GM12878 (cell line): ENCODE measurements around the gene ATF2. TPM values are rescaled to one million over a fixed set of nuclear protein-coding genes. Genes with fewer than 3 reads are reported as not detected.
A peak's percentile ranks its signal among the peaks of the same experiment; 100 is the strongest.

Experiments
- ATAC-seq: fragments of 200-7000 bp; cut with Tn5 transposase; 3 replicates; pipeline ENCODE4 v1.9.1; 2020; ENCODE audit warnings: mild to moderate bottlenecking, moderate library complexity
- BruUV-seq: library from RNA; stranded (reverse); fragments of 400-500 nt; replicated peaks from 2 replicates; lab custom pipeline; 2021; lab: Mats Ljungman, UMichigan
- CTCF ChIA-PET: fragments of 300-600 bp; sonication (Branson Sonifier 250); formaldehyde crosslinking; extraction: SDS; loops from one replicate; lab custom pipeline; 2021; ENCODE audit warnings: inconsistent platforms; lab: Yijun Ruan, JAX
- POLR2A ChIA-PET: fragments of 350-600 bp; formaldehyde crosslinking; extraction: SDS; loops from one replicate; lab custom pipeline; 2021; ENCODE audit warnings: inconsistent platforms; lab: Charles Lee
- RAD21 ChIA-PET: fragments of 300-600 bp; sonication (Branson Sonifier 250); formaldehyde crosslinking; loops from one replicate; lab custom pipeline; 2023; ENCODE audit warnings: antibody characterized with exemption; ENCODE audit not compliant: unreplicated experiment; lab: Charles Lee
- SMC1A ChIA-PET: fragments of 300-600 bp; sonication (Branson Sonifier 250); formaldehyde crosslinking; loops from one replicate; lab custom pipeline; 2023; ENCODE audit not compliant: unreplicated experiment, uncharacterized antibody; lab: Charles Lee
- DNase-seq: peaks from one replicate; pipeline ENCODE4 v3.0.0-alpha.2; 2011; ENCODE audit warnings: low read depth, low spot score
- FAIRE-seq: peaks from 3 replicates; lab custom pipeline; 2011; peaks lifted over from hg19 to GRCh38; lab: Jason Lieb, UNC
- H2AFZ ChIP-seq: 2 replicates; pipeline ENCODE4 v1.6.0; 2011; ENCODE audit warnings: low read depth, low read length, control low read depth; ENCODE audit not compliant: control insufficient read depth
- H3K27ac ChIP-seq: 2 replicates; pipeline ENCODE4 v1.5.1; 2011; ENCODE audit warnings: control low read depth; ENCODE audit not compliant: control insufficient read depth, insufficient read depth
- H3K27me3 ChIP-seq, 2 experiments: replicated peaks in 1 of 2; 2 replicates each; pipeline versions ENCODE4 v1.6.0 to v1.6.1; 2011; ENCODE audit warnings: low read length in 1 of 2; ENCODE audit not compliant: control insufficient read depth in 2 of 2, insufficient read depth in 2 of 2
- H3K36me3 ChIP-seq, 2 experiments: 2 replicates each; pipeline ENCODE4 v1.5.1; 2011; ENCODE audit warnings: low read length in 1 of 2; ENCODE audit not compliant: control insufficient read depth in 2 of 2, insufficient read depth in 2 of 2
- H3K4me1 ChIP-seq: 2 replicates; pipeline ENCODE4 v1.6.1; 2011; ENCODE audit warnings: mild to moderate bottlenecking, low read length, moderate library complexity, mixed read lengths; ENCODE audit not compliant: control insufficient read depth, insufficient read depth
- H3K4me2 ChIP-seq: 2 replicates; pipeline ENCODE4 v1.6.0; 2011; ENCODE audit warnings: control low read depth; ENCODE audit not compliant: control insufficient read depth, insufficient read depth
- H3K4me3 ChIP-seq: fragments of 200-600 bp; sonication (generic); 2 replicates; pipeline ENCODE4 v1.5.1; 2016
- H3K79me2 ChIP-seq: 2 replicates; pipeline ENCODE4 v1.6.0; 2011; ENCODE audit warnings: low read length; ENCODE audit not compliant: control insufficient read depth, insufficient read depth
- H3K9ac ChIP-seq: 2 replicates; pipeline ENCODE4 v1.8.0; 2011; ENCODE audit warnings: low read length, control low read depth, mixed read lengths; ENCODE audit not compliant: control insufficient read depth, insufficient read depth
- H3K9me3 ChIP-seq: replicated peaks from 3 replicates; pipeline ENCODE4 v1.5.1; 2011; ENCODE audit warnings: mild to moderate bottlenecking, low read length; ENCODE audit not compliant: control insufficient read depth, insufficient read depth
- H4K20me1 ChIP-seq: 2 replicates; pipeline ENCODE4 v1.6.0; 2011; ENCODE audit not compliant: control insufficient read depth, insufficient read depth
- CTCF ChIP-seq, 3 experiments: IDR thresholded peaks in 2 of 3; conservative IDR thresholded peaks in 1 of 3; 2 replicates each; pipeline ENCODE4 v1.5.1; 2011; ENCODE audit warnings: low read depth in 3 of 3, low read length in 3 of 3, mild to moderate bottlenecking in 3 of 3, control low read depth in 2 of 3, moderate library complexity in 2 of 3, inconsistent platforms in 1 of 3, mixed read lengths in 1 of 3; ENCODE audit not compliant: control insufficient read depth in 2 of 3, insufficient read depth in 1 of 3; ENCODE audit errors: extremely low read depth in 1 of 3
- EED ChIP-seq: sonication (generic); IDR thresholded peaks from 2 replicates; pipeline ENCODE4 v1.6.1; 2016; ENCODE audit warnings: antibody characterized with exemption, low read depth
- EP300 ChIP-seq, 2 experiments: fragments of 150-350 bp in 1 of 2; IDR thresholded peaks; 2 replicates each; pipeline ENCODE4 v1.6.1; 2011 to 2012; ENCODE audit warnings: low read depth in 2 of 2, low read length in 2 of 2, borderline replicate concordance in 1 of 2, improper control_type of control experiment in 1 of 2, inconsistent platforms in 1 of 2; ENCODE audit not compliant: control insufficient read depth in 1 of 2
- FOXM1 ChIP-seq: IDR thresholded peaks from 2 replicates; pipeline ENCODE4 v1.6.1; 2012; ENCODE audit warnings: low read depth, mild to moderate bottlenecking, inconsistent platforms, low read length, moderate library complexity
- MTA2 ChIP-seq: fragments of 450-650 bp; IDR thresholded peaks from 2 replicates; pipeline ENCODE4 v1.6.1; 2016; ENCODE audit warnings: low read depth, mild to moderate bottlenecking, moderate library complexity
- NFYB ChIP-seq: IDR thresholded peaks from 2 replicates; pipeline ENCODE4 v1.6.1; 2011; ENCODE audit warnings: low read depth, mild to moderate bottlenecking, low read length, improper control_type of control experiment, moderate library complexity; ENCODE audit not compliant: insufficient read depth
- NR2C1 ChIP-seq: fragments of 450-650 bp; IDR thresholded peaks from 2 replicates; pipeline ENCODE4 v1.6.1; 2017; ENCODE audit warnings: antibody characterized with exemption, mild to moderate bottlenecking, moderate library complexity
- NR2F1 ChIP-seq: fragments of 450-650 bp; conservative IDR thresholded peaks from 2 replicates; pipeline ENCODE4 v1.6.1; 2017; ENCODE audit warnings: mild to moderate bottlenecking
- RAD21 ChIP-seq: IDR thresholded peaks from 2 replicates; pipeline ENCODE4 v1.6.1; 2011; ENCODE audit warnings: mild to moderate bottlenecking, low read depth, low read length, moderate library complexity; ENCODE audit not compliant: insufficient read depth
- TCF3 ChIP-seq: IDR thresholded peaks from 2 replicates; pipeline ENCODE4 v1.6.1; 2012; ENCODE audit warnings: low read depth, mild to moderate bottlenecking, low read length, borderline replicate concordance; ENCODE audit not compliant: insufficient read depth
- ZNF687 ChIP-seq: fragments of 450-650 bp; IDR thresholded peaks from 2 replicates; pipeline ENCODE4 v1.6.1; 2017; ENCODE audit warnings: mild to moderate bottlenecking, moderate library complexity
- WGBS: methylation state at CpG from one replicate; pipeline ENCODE4 v1.1.6; 2016; ENCODE audit warnings: low lambda C conversion rate; ENCODE audit not compliant: insufficient replicate concordance, insufficient coverage; ENCODE audit errors: missing lambda C conversion rate; 5-methylcytosine and 5-hydroxymethylcytosine counted together
- in situ Hi-C: fragments of 300-500 bp; cut with MboI; formaldehyde crosslinking; loops from 9 replicates; pipeline ENCODE4 v1.14.3; 2018; ENCODE audit warnings: mixed read lengths
- intact Hi-C: fragments of 100-400 bp; cut with micrococcal nuclease; formaldehyde crosslinking; loops from one replicate; pipeline ENCODE4 v1.14.2; 2022; ENCODE audit not compliant: unreplicated experiment
- polyA plus RNA-seq, 11 experiments: library from polyadenylated mRNA; depleted of rRNA in 4 of 11; unstranded in 6 of 11; stranded (reverse) in 5 of 11; fragments of >200 nt; fragmentation: Nextera tagmentation in 4 of 11; fragmentation: Illumina TruSeq in 1 of 11; extraction: Ambion mirVana in 4 of 11; extraction: Trizol in 1 of 11; gene quantifications; 1 replicate in 1 of 11; 2 replicates in 10 of 11; pipeline versions ENCODE4 v1.2.1 to v1.2.3, GENCODE V29; 2011 to 2016; ENCODE audit warnings: inconsistent platforms in 2 of 11, missing spikeins in 2 of 11, low read depth in 1 of 11
- total RNA-seq, 4 experiments: library from RNA; depleted of rRNA in 3 of 4; stranded (reverse); fragments of >200 nt in 3 of 4; fragmentation: Illumina TruSeq in 1 of 4; extraction: Trizol in 1 of 4; gene quantifications; 2 replicates each; pipeline versions ENCODE4 v1.2.1 to v1.2.3, GENCODE V29; 2013 to 2021
- TF ChIP-seq, protein P1 (sequence below): IDR thresholded peaks from 2 replicates; pipeline ENCODE4 v1.6.1; 2012; ENCODE audit warnings: mild to moderate bottlenecking, low read depth, low read length
- TF ChIP-seq, protein P2 (sequence below): IDR thresholded peaks from 2 replicates; pipeline ENCODE4 v1.6.1; 2012; ENCODE audit warnings: low read depth, low read length, improper control_type of control experiment

ATF2 gene
- total and polyA plus RNA-seq, 10 of the 15 experiments (the other 5 are each of a cell fraction or from before 2014, with no cell fraction given): 10.3 to 78.0 (median 36.0) TPM

- H3K27ac ChIP-seq: no peak overlapping the region
- no peak for FAIRE-seq
- H2AFZ ChIP-seq: peak overlapping the region; percentile 13; the same call in 1 of the 2 replicates
- ATAC-seq: peak; percentile 68
- SMC1A ChIA-PET: interaction anchor here (1.1 kb wide), 1 partner anchor 12 kb away, joined by 3 read pairs; no protein-coding TSS in a partner anchor
- H3K4me2 ChIP-seq: no peak overlapping the region
- in situ Hi-C loops: no loop called here
- no peak overlapping the region for H3K4me3 ChIP-seq
- no peaks in the 10 kb centered on the region for H3K79me2 ChIP-seq
- no peaks in the 10 kb centered on the region for H4K20me1 ChIP-seq
- CTCF ChIA-PET: interaction anchor here (1.7 kb wide), 1 partner anchor 150 kb away, joined by 5 read pairs; no protein-coding TSS in a partner anchor
- no peaks in the 10 kb centered on the region for H3K27me3 ChIP-seq
- H3K9me3 ChIP-seq: no peaks in the 10 kb centered on the region
- RAD21 ChIA-PET: no interaction called here
- 73% methylated on average over 5 of the region's 5 CpGs for WGBS
- POLR2A ChIA-PET: no interaction called here
- no peak for DNase-seq
- H3K4me1 ChIP-seq: no peaks in the 10 kb centered on the region
- BruUV-seq: no TSS peak
- H3K36me3 ChIP-seq: no peaks in the 10 kb centered on the region
- intact Hi-C loops: loop anchor here (5.0 kb wide), 1 partner anchor 151 kb away; no protein-coding TSS in a partner anchor
- H3K9ac ChIP-seq: no peak overlapping the region
- TF ChIP-seq ZNF687 (peak; percentile 77), NR2C1 (peak; percentile 94), EED (no peak), MTA2 (peak; percentile 28; the same call in 1 of the 2 replicates), EP300 (IDR thresholded peaks at IDR 0.05; ENCODE audit: borderline replicate concordance in 1 of 2, control insufficient read depth in 1 of 2, low read depth in 2 of 2, low read length in 2 of 2) (no peak), NFYB (no peak), TCF3 (no peak), RAD21 (peak; percentile 37; the same call in 1 of the 2 replicates), NR2F1 (peak; percentile 99), FOXM1 (no peak), CTCF (IDR thresholded peaks at IDR 0.05 in 2 of 3, conservative IDR thresholded peaks at IDR 0.05 in 1 of 3; ENCODE audit: control insufficient read depth in 2 of 3, extremely low read depth in 1 of 3, insufficient read depth in 1 of 3, low read depth in 3 of 3, low read length in 3 of 3) (peak; percentile 35 to 48 (median 41); a peak in 5 of 6 replicates)
- TF ChIP-seq, protein P1, sequence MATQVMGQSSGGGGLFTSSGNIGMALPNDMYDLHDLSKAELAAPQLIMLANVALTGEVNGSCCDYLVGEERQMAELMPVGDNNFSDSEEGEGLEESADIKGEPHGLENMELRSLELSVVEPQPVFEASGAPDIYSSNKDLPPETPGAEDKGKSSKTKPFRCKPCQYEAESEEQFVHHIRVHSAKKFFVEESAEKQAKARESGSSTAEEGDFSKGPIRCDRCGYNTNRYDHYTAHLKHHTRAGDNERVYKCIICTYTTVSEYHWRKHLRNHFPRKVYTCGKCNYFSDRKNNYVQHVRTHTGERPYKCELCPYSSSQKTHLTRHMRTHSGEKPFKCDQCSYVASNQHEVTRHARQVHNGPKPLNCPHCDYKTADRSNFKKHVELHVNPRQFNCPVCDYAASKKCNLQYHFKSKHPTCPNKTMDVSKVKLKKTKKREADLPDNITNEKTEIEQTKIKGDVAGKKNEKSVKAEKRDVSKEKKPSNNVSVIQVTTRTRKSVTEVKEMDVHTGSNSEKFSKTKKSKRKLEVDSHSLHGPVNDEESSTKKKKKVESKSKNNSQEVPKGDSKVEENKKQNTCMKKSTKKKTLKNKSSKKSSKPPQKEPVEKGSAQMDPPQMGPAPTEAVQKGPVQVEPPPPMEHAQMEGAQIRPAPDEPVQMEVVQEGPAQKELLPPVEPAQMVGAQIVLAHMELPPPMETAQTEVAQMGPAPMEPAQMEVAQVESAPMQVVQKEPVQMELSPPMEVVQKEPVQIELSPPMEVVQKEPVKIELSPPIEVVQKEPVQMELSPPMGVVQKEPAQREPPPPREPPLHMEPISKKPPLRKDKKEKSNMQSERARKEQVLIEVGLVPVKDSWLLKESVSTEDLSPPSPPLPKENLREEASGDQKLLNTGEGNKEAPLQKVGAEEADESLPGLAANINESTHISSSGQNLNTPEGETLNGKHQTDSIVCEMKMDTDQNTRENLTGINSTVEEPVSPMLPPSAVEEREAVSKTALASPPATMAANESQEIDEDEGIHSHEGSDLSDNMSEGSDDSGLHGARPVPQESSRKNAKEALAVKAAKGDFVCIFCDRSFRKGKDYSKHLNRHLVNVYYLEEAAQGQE: no peak
- TF ChIP-seq, protein P2, sequence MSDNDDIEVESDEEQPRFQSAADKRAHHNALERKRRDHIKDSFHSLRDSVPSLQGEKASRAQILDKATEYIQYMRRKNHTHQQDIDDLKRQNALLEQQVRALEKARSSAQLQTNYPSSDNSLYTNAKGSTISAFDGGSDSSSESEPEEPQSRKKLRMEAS: no peak
Observed at GRCh38 chr2:175036582-175037018, 131.4 kb downstream of the ATF2 start.
